GM12878 (cell line): ENCODE results near the gene MT1B. TPM values are rescaled to one million over a fixed set of nuclear protein-coding genes. Genes with fewer than 3 reads are reported as not detected.
A peak's percentile ranks its signal among the peaks of the same experiment; 100 is the strongest.

Source experiments
- ATF2 ChIP-seq: IDR thresholded peaks from 2 replicates; pipeline ENCODE4 v1.6.1; 2012; ENCODE audit warnings: low read length, inconsistent platforms
- BCL11A ChIP-seq: IDR thresholded peaks from 2 replicates; pipeline ENCODE4 v1.6.1; 2011; ENCODE audit warnings: low read depth, low read length
- CBX5 ChIP-seq: sonication (generic); IDR thresholded peaks from 2 replicates; pipeline ENCODE4 v1.6.1; 2016; ENCODE audit warnings: low read depth, moderate library complexity, mild to moderate bottlenecking, inconsistent platforms
- E2F8 ChIP-seq: fragments of 450-650 bp; IDR thresholded peaks from 2 replicates; pipeline ENCODE4 v1.6.1; 2018; ENCODE audit warnings: mild to moderate bottlenecking, low read depth, moderate library complexity; ENCODE audit not compliant: partially characterized antibody
- EED ChIP-seq: sonication (generic); IDR thresholded peaks from 2 replicates; pipeline ENCODE4 v1.6.1; 2016; ENCODE audit warnings: antibody characterized with exemption, low read depth
- ESRRA ChIP-seq: IDR thresholded peaks from 2 replicates; pipeline ENCODE4 v1.6.1; 2012; ENCODE audit warnings: mild to moderate bottlenecking, low read length, improper control_type of control experiment
- HCFC1 ChIP-seq: fragments of 150-350 bp; IDR thresholded peaks from 2 replicates; pipeline ENCODE4 v1.6.1; 2014; ENCODE audit warnings: low read length
- HDGF ChIP-seq: fragments of 450-650 bp; IDR thresholded peaks from 2 replicates; pipeline ENCODE4 v1.6.1; 2016; ENCODE audit warnings: antibody characterized with exemption
- MEF2B ChIP-seq: fragments of 450-650 bp; IDR thresholded peaks from 2 replicates; pipeline ENCODE4 v1.6.1; 2018; ENCODE audit warnings: mild to moderate bottlenecking, moderate library complexity; ENCODE audit not compliant: partially characterized antibody, poor library complexity, severe bottlenecking
- MTA3 ChIP-seq: IDR thresholded peaks from 2 replicates; pipeline ENCODE4 v1.6.1; 2012; ENCODE audit warnings: low read length, inconsistent platforms, borderline replicate concordance
- NFIC ChIP-seq: IDR thresholded peaks from 2 replicates; pipeline ENCODE4 v1.6.1; 2012; ENCODE audit warnings: low read depth, mild to moderate bottlenecking, inconsistent platforms, low read length, moderate library complexity
- NRF1 ChIP-seq: conservative IDR thresholded peaks from 2 replicates; pipeline ENCODE4 v1.6.1; 2011; ENCODE audit warnings: mild to moderate bottlenecking, low read depth, low read length, improper control_type of control experiment
- POU2F2 ChIP-seq: IDR thresholded peaks from 3 replicates; pipeline ENCODE4 v1.6.1; 2011; ENCODE audit warnings: low read depth, mild to moderate bottlenecking, low read length, borderline replicate concordance
- SKIL ChIP-seq: fragments of 450-650 bp; IDR thresholded peaks from 2 replicates; pipeline ENCODE4 v1.6.1; 2017; ENCODE audit warnings: mild to moderate bottlenecking, low read depth, inconsistent platforms; ENCODE audit not compliant: poor library complexity, severe bottlenecking
- STAT1 ChIP-seq: fragments of 450-650 bp; conservative IDR thresholded peaks from 2 replicates; pipeline ENCODE4 v1.6.1; 2014; ENCODE audit warnings: antibody characterized with exemption, mild to moderate bottlenecking
- SUPT20H ChIP-seq: IDR thresholded peaks from 2 replicates; pipeline ENCODE4 v1.6.1; 2011; ENCODE audit warnings: low read depth, mild to moderate bottlenecking, low read length, moderate library complexity, borderline replicate concordance; ENCODE audit not compliant: control insufficient read depth
- YY1 ChIP-seq: IDR thresholded peaks from 2 replicates; pipeline ENCODE4 v1.6.1; 2011; ENCODE audit warnings: low read depth, mild to moderate bottlenecking, low read length
- ZBED1 ChIP-seq: IDR thresholded peaks from 2 replicates; pipeline ENCODE4 v1.6.1; 2016; ENCODE audit warnings: borderline replicate concordance
- ZNF687 ChIP-seq: fragments of 450-650 bp; IDR thresholded peaks from 2 replicates; pipeline ENCODE4 v1.6.1; 2017; ENCODE audit warnings: mild to moderate bottlenecking, moderate library complexity
- polyA plus RNA-seq, 11 experiments: library from polyadenylated mRNA; depleted of rRNA in 4 of 11; unstranded in 6 of 11; stranded (reverse) in 5 of 11; fragments of >200 nt; fragmentation: Nextera tagmentation in 4 of 11; fragmentation: Illumina TruSeq in 1 of 11; extraction: Ambion mirVana in 4 of 11; extraction: Trizol in 1 of 11; gene quantifications; 1 replicate in 1 of 11; 2 replicates in 10 of 11; pipeline versions ENCODE4 v1.2.1 to v1.2.3, GENCODE V29; 2011 to 2016; ENCODE audit warnings: inconsistent platforms in 2 of 11, missing spikeins in 2 of 11, low read depth in 1 of 11
- total RNA-seq, 4 experiments: library from RNA; depleted of rRNA in 3 of 4; stranded (reverse); fragments of >200 nt in 3 of 4; fragmentation: Illumina TruSeq in 1 of 4; extraction: Trizol in 1 of 4; gene quantifications; 2 replicates each; pipeline versions ENCODE4 v1.2.1 to v1.2.3, GENCODE V29; 2013 to 2021

MT1B gene
- total and polyA plus RNA-seq, 10 of the 15 experiments (the other 5 are each of a cell fraction or from before 2014, with no cell fraction given) = not detected

GRCh38 chr16:56609463-56609921, 42.2 kb upstream of the MT1B start (continued):
- TF ChIP-seq SUPT20H (no peak), HCFC1 (no peak; the same call in 1 of the 2 replicates), POU2F2 (no peak), SKIL (peak; percentile 28), ZNF687 (no peak), NRF1 (no peak), NFIC (peak; percentile 65; the same call in 1 of the 2 replicates), EED (peak; percentile 97), STAT1 (no peak), ATF2 (peak; percentile 72), CBX5 (no peak; the same call in 1 of the 2 replicates), MEF2B (peak; percentile 92), ESRRA (no peak), ZBED1 (no peak), BCL11A (0 out of 2 replicates have a peak, but pooled peaks have one; percentile 37), MTA3 (peak; percentile 49; the same call in 1 of the 2 replicates), YY1 (no peak), HDGF (no peak), E2F8 (peak; percentile 21)
